ENCODE data around the gene CBLC.

DNA sequence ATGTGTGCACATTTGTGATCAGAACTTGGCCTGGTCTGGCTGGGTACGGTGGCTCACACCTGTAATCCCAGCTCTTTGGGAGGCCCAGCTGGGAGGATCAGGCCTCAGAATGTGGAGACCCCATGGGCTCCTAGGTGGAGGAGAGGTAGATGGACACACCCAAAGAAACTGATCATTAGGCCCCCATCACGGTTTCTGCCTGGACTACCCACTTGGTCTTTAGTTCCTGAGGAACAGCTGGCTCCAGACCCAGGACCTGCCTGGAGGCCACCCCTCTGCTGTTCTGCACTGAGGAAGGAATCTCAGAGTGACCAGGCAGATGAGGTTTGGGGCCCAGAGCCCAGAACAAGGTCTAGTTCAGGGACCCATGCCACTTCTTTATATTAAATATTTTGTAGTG is 1.5 kb downstream of the CBLC start:
- TF ChIP-seq, protein P1, sequence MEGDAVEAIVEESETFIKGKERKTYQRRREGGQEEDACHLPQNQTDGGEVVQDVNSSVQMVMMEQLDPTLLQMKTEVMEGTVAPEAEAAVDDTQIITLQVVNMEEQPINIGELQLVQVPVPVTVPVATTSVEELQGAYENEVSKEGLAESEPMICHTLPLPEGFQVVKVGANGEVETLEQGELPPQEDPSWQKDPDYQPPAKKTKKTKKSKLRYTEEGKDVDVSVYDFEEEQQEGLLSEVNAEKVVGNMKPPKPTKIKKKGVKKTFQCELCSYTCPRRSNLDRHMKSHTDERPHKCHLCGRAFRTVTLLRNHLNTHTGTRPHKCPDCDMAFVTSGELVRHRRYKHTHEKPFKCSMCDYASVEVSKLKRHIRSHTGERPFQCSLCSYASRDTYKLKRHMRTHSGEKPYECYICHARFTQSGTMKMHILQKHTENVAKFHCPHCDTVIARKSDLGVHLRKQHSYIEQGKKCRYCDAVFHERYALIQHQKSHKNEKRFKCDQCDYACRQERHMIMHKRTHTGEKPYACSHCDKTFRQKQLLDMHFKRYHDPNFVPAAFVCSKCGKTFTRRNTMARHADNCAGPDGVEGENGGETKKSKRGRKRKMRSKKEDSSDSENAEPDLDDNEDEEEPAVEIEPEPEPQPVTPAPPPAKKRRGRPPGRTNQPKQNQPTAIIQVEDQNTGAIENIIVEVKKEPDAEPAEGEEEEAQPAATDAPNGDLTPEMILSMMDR (IDR thresholded peaks at IDR 0.05; ENCODE audit: insufficient read depth, low read length, poor library complexity, severe bottlenecking) = no peak
- no peak for TF ChIP-seq EZH2phosphoT487 (conservative IDR thresholded peaks at IDR 0.05; ENCODE audit: low read length)

Measured in SU-DHL-6 (cell line).